Breast epithelium (tissue), 4 donors: Measurements from ENCODE around the gene DNAJB1. TPM values are rescaled to one million over a fixed set of nuclear protein-coding genes. Genes with fewer than 3 reads are reported as not detected.

Source experiments
- DNase-seq, 2 donors: peaks; one replicate each; pipeline ENCODE4 v3.0.0-alpha.2; 2019; ENCODE audit warnings: low spot score in 2 of 2
- H3K27ac ChIP-seq, 2 donors: fragments of 200-600 bp; sonication (generic) in 1 of 2; one replicate each; pipeline ENCODE4 v1.5.1; 2016 to 2019; ENCODE audit warnings: mild to moderate bottlenecking in 1 of 2
- H3K27me3 ChIP-seq, 2 donors: fragments of 200-600 bp; sonication (generic) in 1 of 2; one replicate each; pipeline versions ENCODE4 v1.5.1 to v1.6.0; 2017 to 2019; ENCODE audit warnings: control low read depth in 1 of 2, mild to moderate bottlenecking in 1 of 2
- H3K36me3 ChIP-seq: fragments of 200-600 bp; one replicate; pipeline ENCODE4 v1.5.1; 2019
- H3K4me1 ChIP-seq, 2 donors: fragments of 200-600 bp; sonication (generic); one replicate each; pipeline ENCODE4 v1.5.1; 2016 to 2019; ENCODE audit warnings: control low read depth in 1 of 2
- H3K4me3 ChIP-seq, 3 donors: fragments of 200-600 bp; sonication (generic); 1 replicate in 2 of 3; 2 replicates in 1 of 3; pipeline ENCODE4 v1.5.1; 2016 to 2019; ENCODE audit warnings: mild to moderate bottlenecking in 3 of 3, moderate library complexity in 2 of 3
- H3K9me3 ChIP-seq, 2 donors: fragments of 200-600 bp; sonication (generic) in 1 of 2; one replicate each; pipeline ENCODE4 v1.5.1; 2016 to 2019; ENCODE audit warnings: control low read depth in 1 of 2
- POLR2A ChIP-seq: fragments of 450-650 bp; IDR thresholded peaks from one replicate; pipeline ENCODE4 v1.6.1; 2016; ENCODE audit warnings: antibody characterized with exemption, mild to moderate bottlenecking, moderate library complexity
- POLR2AphosphoS5 ChIP-seq, 3 donors: sonication (generic); formaldehyde crosslinking; IDR thresholded peaks; one replicate each; pipeline ENCODE4 v1.6.1; 2017; ENCODE audit warnings: antibody characterized with exemption in 3 of 3
- intact Hi-C: fragments of 100-400 bp; cut with DNase I; formaldehyde crosslinking; loops from one replicate; pipeline ENCODE4 v1.15.1; 2023; ENCODE audit warnings: low total_unique reads
- total RNA-seq, 3 donors: library from RNA; depleted of rRNA; stranded (reverse); fragments of >200 nt; gene quantifications; one replicate each; pipeline ENCODE4 v1.1.0, GENCODE V29; 2016
- TF ChIP-seq, protein P1 (sequence below), 3 donors: fragments of 450-650 bp; IDR thresholded peaks; one replicate each; pipeline ENCODE4 v1.5.1; 2016 to 2017; ENCODE audit warnings: antibody characterized with exemption in 3 of 3, mild to moderate bottlenecking in 3 of 3, moderate library complexity in 3 of 3

The DNAJB1 gene
- total RNA-seq, 3 donors from 2014 or later: 59.0 to 166 (median 102) TPM

DNA sequence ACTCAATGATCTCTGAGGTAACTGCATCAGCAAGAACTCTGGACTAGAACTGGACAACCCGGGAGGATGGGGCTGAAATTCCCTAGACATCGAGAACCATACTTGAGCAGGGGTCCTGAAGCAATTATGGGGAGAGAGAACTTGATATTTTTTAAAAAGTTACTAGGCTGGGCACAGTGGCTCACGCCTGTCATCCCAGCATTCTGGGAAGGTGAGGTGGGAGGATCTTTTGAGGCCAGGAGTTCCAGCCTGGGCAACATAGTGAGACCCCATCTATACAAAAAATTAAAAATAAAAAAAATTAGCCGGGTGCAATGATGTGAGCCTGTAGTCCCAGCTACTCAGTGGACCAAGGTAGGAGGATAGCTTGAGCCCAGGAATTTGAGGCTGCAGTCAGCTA lies 2.3 kb upstream of the DNAJB1 start:
- no peaks in the 10 kb centered on the region for H3K27me3 ChIP-seq
- TF ChIP-seq POLR2AphosphoS5 (IDR thresholded peaks at IDR 0.05): no peak
- TF ChIP-seq, protein P1, sequence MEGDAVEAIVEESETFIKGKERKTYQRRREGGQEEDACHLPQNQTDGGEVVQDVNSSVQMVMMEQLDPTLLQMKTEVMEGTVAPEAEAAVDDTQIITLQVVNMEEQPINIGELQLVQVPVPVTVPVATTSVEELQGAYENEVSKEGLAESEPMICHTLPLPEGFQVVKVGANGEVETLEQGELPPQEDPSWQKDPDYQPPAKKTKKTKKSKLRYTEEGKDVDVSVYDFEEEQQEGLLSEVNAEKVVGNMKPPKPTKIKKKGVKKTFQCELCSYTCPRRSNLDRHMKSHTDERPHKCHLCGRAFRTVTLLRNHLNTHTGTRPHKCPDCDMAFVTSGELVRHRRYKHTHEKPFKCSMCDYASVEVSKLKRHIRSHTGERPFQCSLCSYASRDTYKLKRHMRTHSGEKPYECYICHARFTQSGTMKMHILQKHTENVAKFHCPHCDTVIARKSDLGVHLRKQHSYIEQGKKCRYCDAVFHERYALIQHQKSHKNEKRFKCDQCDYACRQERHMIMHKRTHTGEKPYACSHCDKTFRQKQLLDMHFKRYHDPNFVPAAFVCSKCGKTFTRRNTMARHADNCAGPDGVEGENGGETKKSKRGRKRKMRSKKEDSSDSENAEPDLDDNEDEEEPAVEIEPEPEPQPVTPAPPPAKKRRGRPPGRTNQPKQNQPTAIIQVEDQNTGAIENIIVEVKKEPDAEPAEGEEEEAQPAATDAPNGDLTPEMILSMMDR (IDR thresholded peaks at IDR 0.05): no peak
- TF ChIP-seq POLR2A: no peak
- H3K27ac ChIP-seq: peak overlapping the region; percentile 99 to 100
- no peak for DNase-seq
- no peaks in the 10 kb centered on the region for H3K9me3 ChIP-seq
- no peak overlapping the region for H3K4me3 ChIP-seq
- peaks cover 7 to 15% of the 10 kb centered on the region in 2 donors for H3K4me1 ChIP-seq
- intact Hi-C loops: no loop called here
- peaks cover 3% of the 10 kb centered on the region for H3K36me3 ChIP-seq

GRCh38 chr19:14519860-14520407 lies 1.7 kb upstream of the DNAJB1 start:
- intact Hi-C loops: no loop called here
- H3K4me1 ChIP-seq: peaks cover 7 to 17% of the 10 kb centered on the region in 2 donors
- DNase-seq: no peak
- no peak for TF ChIP-seq POLR2A
- TF ChIP-seq, protein P1 (IDR thresholded peaks at IDR 0.05): no peak
- TF ChIP-seq POLR2AphosphoS5 (IDR thresholded peaks at IDR 0.05): no peak
- no peaks in the 10 kb centered on the region for H3K27me3 ChIP-seq
- H3K9me3 ChIP-seq: no peaks in the 10 kb centered on the region
- peak overlapping the region; percentile 99 to 100 for H3K27ac ChIP-seq
- H3K36me3 ChIP-seq: peaks cover 5% of the 10 kb centered on the region
- no peak overlapping the region for H3K4me3 ChIP-seq

- H3K9me3 ChIP-seq: no peaks in the 10 kb centered on the region
- H3K36me3 ChIP-seq: peaks cover 5% of the 10 kb centered on the region
- peak overlapping the region; percentile 99 to 100 for H3K27ac ChIP-seq
- H3K27me3 ChIP-seq: no peaks in the 10 kb centered on the region
- TF ChIP-seq, protein P1 (IDR thresholded peaks at IDR 0.05): no peak
- TF ChIP-seq POLR2A: no peak
- TF ChIP-seq POLR2AphosphoS5 (IDR thresholded peaks at IDR 0.05): no peak
- peak overlapping the region in 1 of 3 donors; percentile 89 for H3K4me3 ChIP-seq
- intact Hi-C loops: no loop called here
- no peak for DNase-seq
- peaks cover 7 to 17% of the 10 kb centered on the region in 2 donors for H3K4me1 ChIP-seq
These were observed 1.2 kb upstream of the DNAJB1 start for GRCh38 chr19:14519245-14519859.

DNA sequence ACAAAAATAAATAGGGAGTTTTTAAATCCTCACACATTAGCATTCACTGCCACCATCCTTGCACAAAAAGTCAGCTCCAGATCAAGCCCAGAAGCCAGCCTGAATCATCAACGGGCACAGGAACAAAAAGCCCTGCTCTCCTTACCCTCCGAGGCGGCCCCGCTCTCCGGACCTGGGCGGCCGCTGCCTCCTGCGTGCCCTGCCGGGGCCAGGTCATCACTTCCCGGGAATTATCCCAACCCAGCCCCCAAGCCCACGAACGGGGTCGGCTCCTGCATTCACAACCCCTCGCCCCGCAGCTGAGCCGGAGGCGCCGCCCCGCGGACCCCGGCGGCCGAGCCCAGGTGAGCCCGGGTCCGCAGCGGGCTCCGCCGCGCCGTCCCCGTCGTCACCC lies 754 bp downstream of the DNAJB1 start:
- Histone ChIP-seq H3K4me3 (peak overlapping the region; percentile 83 to 92 (median 89)), H3K27me3 (no peaks in the 10 kb centered on the region), H3K4me1 (peaks cover 7 to 17% of the 10 kb centered on the region in 2 donors), H3K9me3 (no peaks in the 10 kb centered on the region), H3K27ac (peak overlapping the region; percentile 99 to 100), H3K36me3 (peaks cover 5% of the 10 kb centered on the region)
- intact Hi-C loops: no loop called here
- TF ChIP-seq, protein P1 (IDR thresholded peaks at IDR 0.05): no peak
- DNase-seq: no peak

- no peak for DNase-seq
- peak in 2 of 3 donors; percentile 10 to 14 for TF ChIP-seq POLR2AphosphoS5 (IDR thresholded peaks at IDR 0.05)
- TF ChIP-seq, protein P1 (IDR thresholded peaks at IDR 0.05): no peak
- no peaks in the 10 kb centered on the region for H3K27me3 ChIP-seq
- intact Hi-C loops: no loop called here
- no peaks in the 10 kb centered on the region for H3K9me3 ChIP-seq
- peaks cover 7 to 17% of the 10 kb centered on the region in 2 donors for H3K4me1 ChIP-seq
- peaks cover 5% of the 10 kb centered on the region for H3K36me3 ChIP-seq
- H3K4me3 ChIP-seq: peak overlapping the region; percentile 83 to 92 (median 89)
- H3K27ac ChIP-seq: peak overlapping the region; percentile 99 to 100
These were observed 1.3 kb downstream of the DNAJB1 start for GRCh38 chr19:14516746-14517438.
